Naive thymus-derived CD4-positive, alpha-beta T cell (primary cell): Measurements from ENCODE around the gene SPEG. TPM values are rescaled to one million over a fixed set of nuclear protein-coding genes. Genes with fewer than 3 reads are reported as not detected.

Experiments
- ATAC-seq: fragments of 150-1000 bp; cut with Tn5 transposase; 2 replicates; pipeline ENCODE4 v1.10.0; 2021; ENCODE audit warnings: mild to moderate bottlenecking, moderate library complexity
- CTCF ChIA-PET: fragments of 350-600 bp; sonication (Branson Sonifier 250); formaldehyde crosslinking; loops from one replicate; lab custom pipeline; 2021; ENCODE audit warnings: antibody characterized with exemption; lab: Charles Lee
- POLR2A ChIA-PET: fragments of 350-600 bp; sonication (Branson Sonifier 250); formaldehyde crosslinking; loops from one replicate; lab custom pipeline; 2021; ENCODE audit warnings: antibody characterized with exemption, inconsistent platforms; lab: Charles Lee
- DNase-seq, 9 donors: peaks; one replicate each; pipeline versions ENCODE4 v3.0.0 to v3.0.0-alpha.2; 2020 to 2022; ENCODE audit warnings: mixed read lengths in 1 of 9
- H3K27ac ChIP-seq: one replicate; pipeline ENCODE4 v1.7.0; 2013; ENCODE audit warnings: mild to moderate bottlenecking, low read depth, low read length, moderate library complexity
- H3K27me3 ChIP-seq, 2 donors: one replicate each; pipeline ENCODE4 v1.7.0; 2013; ENCODE audit warnings: low read length in 2 of 2, mild to moderate bottlenecking in 2 of 2, moderate library complexity in 2 of 2; ENCODE audit not compliant: control insufficient read depth in 2 of 2, insufficient read depth in 2 of 2
- H3K36me3 ChIP-seq, 3 experiments: 1 replicate in 2 of 3; 2 replicates in 1 of 3; pipeline ENCODE4 v1.7.0; 2013; ENCODE audit warnings: low read length in 3 of 3, mild to moderate bottlenecking in 3 of 3, moderate library complexity in 1 of 3; ENCODE audit not compliant: insufficient read depth in 3 of 3, control insufficient read depth in 2 of 3
- H3K4me1 ChIP-seq, 2 donors: one replicate each; pipeline ENCODE4 v1.7.0; 2013; ENCODE audit warnings: low read length in 2 of 2, mild to moderate bottlenecking in 2 of 2, moderate library complexity in 1 of 2; ENCODE audit not compliant: control insufficient read depth in 2 of 2, insufficient read depth in 2 of 2
- H3K4me3 ChIP-seq: 2 replicates; pipeline ENCODE4 v1.7.0; 2013; ENCODE audit warnings: mild to moderate bottlenecking, low read length
- H3K9me3 ChIP-seq, 3 experiments: 1 replicate in 2 of 3; 2 replicates in 1 of 3; pipeline ENCODE4 v1.7.0; 2013; ENCODE audit warnings: low read length in 3 of 3; ENCODE audit not compliant: control insufficient read depth in 2 of 3
- H3K27ac Mint-ChIP-seq, 9 donors: one replicate each; pipeline ENCODE4 v1.8.0; 2020 to 2022; ENCODE audit warnings: mixed read lengths in 9 of 9, mild to moderate bottlenecking in 8 of 9, moderate library complexity in 5 of 9, inconsistent platforms in 2 of 9
- H3K27me3 Mint-ChIP-seq, 5 donors: one replicate each; pipeline ENCODE4 v1.8.0; 2021 to 2022; ENCODE audit warnings: mixed read lengths in 5 of 5, mild to moderate bottlenecking in 1 of 5
- H3K36me3 Mint-ChIP-seq, 5 donors: one replicate each; pipeline ENCODE4 v1.8.0; 2020 to 2022; ENCODE audit warnings: mixed read lengths in 5 of 5, mild to moderate bottlenecking in 3 of 5, inconsistent platforms in 1 of 5
- H3K4me1 Mint-ChIP-seq, 7 donors: one replicate each; pipeline ENCODE4 v1.8.0; 2020 to 2022; ENCODE audit warnings: mixed read lengths in 7 of 7, mild to moderate bottlenecking in 3 of 7, inconsistent platforms in 1 of 7
- H3K4me3 Mint-ChIP-seq, 10 donors: one replicate each; pipeline ENCODE4 v1.8.0; 2020 to 2022; ENCODE audit warnings: mild to moderate bottlenecking in 10 of 10, mixed read lengths in 10 of 10, moderate library complexity in 6 of 10, inconsistent platforms in 2 of 10
- H3K9me3 Mint-ChIP-seq, 11 donors: one replicate each; pipeline ENCODE4 v1.8.0; 2020 to 2022; ENCODE audit warnings: mixed read lengths in 11 of 11, mild to moderate bottlenecking in 4 of 11, inconsistent platforms in 1 of 11, moderate library complexity in 1 of 11
- intact Hi-C, 2 donors: fragments of 100-400 bp; cut with micrococcal nuclease; formaldehyde crosslinking; loops; one replicate each; pipeline ENCODE4 v1.15.1; 2023
- polyA plus RNA-seq, 2 donors: library from polyadenylated mRNA; unstranded; fragments of 300-500 nt; fragmentation: Illumina TruSeq; gene quantifications; one replicate each; pipeline ENCODE4 v1.2.3, GENCODE V29; 2021
- total RNA-seq, 6 experiments: library from RNA in 5 of 6; stranded (reverse) in 5 of 6; gene quantifications; 1 replicate in 5 of 6; 2 replicates in 1 of 6; pipeline ENCODE4 v1.2.3 and lab custom pipeline; 2021 to 2026

Gene SPEG
- total and polyA plus RNA-seq, 7 experiments from 2014 or later, result 0.26 to 23.2 (median 11.8) TPM

DNA sequence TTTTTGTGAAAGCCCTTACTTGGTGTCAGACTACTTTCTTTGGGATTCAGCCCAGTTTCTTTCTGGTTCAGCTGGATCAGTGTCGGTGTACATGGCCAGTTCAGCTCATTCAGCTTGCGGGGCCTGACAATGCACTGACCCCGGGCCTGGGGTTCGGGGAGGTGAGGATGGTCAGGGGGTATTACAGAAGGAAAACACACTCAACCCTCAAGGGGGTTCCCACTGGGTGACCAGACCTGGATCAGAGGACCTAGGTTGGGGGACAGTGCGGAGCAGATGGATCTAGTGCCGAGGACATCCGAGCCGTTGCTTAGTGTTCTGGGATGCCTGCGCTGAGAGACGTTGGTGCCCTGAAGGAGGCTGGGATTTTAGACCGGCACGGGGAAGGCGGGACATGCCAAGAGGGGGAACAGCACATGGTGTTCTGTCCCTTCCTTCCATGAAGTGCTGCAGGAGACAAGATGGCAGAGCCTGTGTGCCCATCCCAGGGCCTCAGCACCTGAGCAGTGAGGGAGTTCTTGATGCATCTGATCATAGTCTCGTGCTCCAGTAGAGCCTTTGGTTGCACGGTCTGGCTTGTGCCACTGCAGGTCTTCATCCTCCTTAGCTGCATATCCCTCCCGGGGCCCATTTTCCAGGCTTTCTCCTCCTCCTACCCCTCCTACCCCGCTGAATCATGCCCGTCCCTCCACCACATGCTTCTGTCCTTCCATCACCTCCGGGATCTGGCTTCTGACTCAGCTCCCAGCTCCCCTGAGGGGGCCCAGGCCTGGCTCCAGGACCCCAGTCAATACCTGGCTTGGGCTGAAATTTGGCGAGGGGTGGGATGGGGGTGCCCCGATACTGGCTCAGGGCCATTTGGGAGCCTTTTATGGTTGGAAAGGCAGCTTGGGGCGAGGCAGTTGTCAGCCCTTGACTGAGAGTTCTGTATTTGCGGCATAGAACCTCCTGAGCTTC is 18.0 kb downstream of the SPEG start:
- Histone ChIP-seq H3K27ac (no peak overlapping the region), H3K27me3 (no peaks in the 10 kb centered on the region), H3K4me3 (no peak overlapping the region), H3K4me1 (no peaks in the 10 kb centered on the region), H3K9me3 (no peaks in the 10 kb centered on the region), H3K36me3 (no peaks in the 10 kb centered on the region)
- POLR2A ChIA-PET, result interaction anchor here (0.6 kb wide), 1 partner anchor 11 kb away, joined by 3 read pairs; no protein-coding TSS in a partner anchor
- H3K36me3 Mint-ChIP-seq, result peaks cover 0 to 15% (median 0%) of the 10 kb centered on the region in 5 donors
- DNase-seq (no peak), ATAC-seq (no peak)
- CTCF ChIA-PET, result no interaction called here
- H3K27ac Mint-ChIP-seq, result no peak overlapping the region
- H3K9me3 Mint-ChIP-seq, result no peaks in the 10 kb centered on the region
- H3K27me3 Mint-ChIP-seq, result peaks cover 5 to 26% (median 9%) of the 10 kb centered on the region in 5 donors
- H3K4me1 Mint-ChIP-seq, result peaks cover 0 to 10% (median 4%) of the 10 kb centered on the region in 7 donors
- no peak overlapping the region for H3K4me3 Mint-ChIP-seq
- intact Hi-C loops, result no loop called here

DNA sequence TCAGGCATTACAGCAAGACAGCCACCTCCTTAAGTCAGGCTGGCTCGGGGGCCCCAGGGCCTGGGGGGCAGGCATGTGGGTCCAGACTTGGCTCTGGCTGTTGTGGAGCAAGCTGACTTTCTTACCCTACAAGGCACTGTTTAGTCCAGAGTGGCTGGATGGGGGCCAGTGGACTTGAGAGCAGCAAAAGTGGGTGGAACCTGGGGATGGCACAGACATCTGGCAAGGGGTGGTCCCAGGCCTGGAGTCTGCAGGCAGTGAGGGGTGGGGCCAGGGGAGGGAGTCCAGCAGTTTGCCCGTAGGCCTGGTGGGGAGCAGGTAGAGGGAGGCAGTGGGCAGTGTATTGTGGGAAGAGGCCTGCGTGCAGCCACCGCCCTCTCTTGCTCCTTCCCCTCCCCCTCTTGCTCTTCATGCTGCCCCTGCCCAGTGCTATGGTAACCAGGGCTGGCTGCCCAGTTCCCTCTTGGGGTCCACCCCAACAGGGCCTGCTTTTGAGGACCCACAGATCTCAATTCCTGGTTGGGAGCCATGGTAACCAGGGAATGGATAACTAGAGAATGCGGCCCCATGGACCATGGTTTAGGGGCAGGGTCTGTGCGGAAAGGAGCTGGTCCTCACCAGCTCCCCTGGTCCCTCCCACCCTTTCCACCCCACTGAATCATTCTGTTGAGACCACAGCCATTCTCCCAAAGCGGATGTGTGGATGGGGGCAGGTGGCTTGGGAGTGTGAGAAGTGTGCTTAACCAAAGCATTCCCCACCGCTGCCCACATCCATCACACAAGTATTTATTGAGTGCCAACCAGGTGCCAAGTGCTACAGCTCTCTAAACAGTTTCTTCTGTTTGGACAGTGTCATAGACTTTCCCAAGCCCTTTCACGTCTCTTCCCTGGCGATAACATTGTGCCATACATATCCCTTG is 19.3 kb downstream of the SPEG start:
- intact Hi-C loops, result no loop called here
- peaks cover 0 to 15% (median 0%) of the 10 kb centered on the region in 5 donors for H3K36me3 Mint-ChIP-seq
- H3K4me1 Mint-ChIP-seq, result peaks cover 0 to 10% (median 6%) of the 10 kb centered on the region in 7 donors
- CTCF ChIA-PET, result no interaction called here
- Histone ChIP-seq H3K27me3 (no peaks in the 10 kb centered on the region), H3K4me1 (no peaks in the 10 kb centered on the region), H3K27ac (no peak overlapping the region), H3K4me3 (no peak overlapping the region), H3K36me3 (no peaks in the 10 kb centered on the region), H3K9me3 (no peaks in the 10 kb centered on the region)
- H3K4me3 Mint-ChIP-seq, result no peak overlapping the region
- H3K27me3 Mint-ChIP-seq, result peaks cover 5 to 26% (median 9%) of the 10 kb centered on the region in 5 donors
- no peak for DNase-seq
- no peak overlapping the region for H3K27ac Mint-ChIP-seq
- no peaks in the 10 kb centered on the region for H3K9me3 Mint-ChIP-seq
- no peak for ATAC-seq
- POLR2A ChIA-PET, result interaction anchor here (0.6 kb wide), 1 partner anchor 9 kb away, joined by 3 read pairs; no protein-coding TSS in a partner anchor

DNA sequence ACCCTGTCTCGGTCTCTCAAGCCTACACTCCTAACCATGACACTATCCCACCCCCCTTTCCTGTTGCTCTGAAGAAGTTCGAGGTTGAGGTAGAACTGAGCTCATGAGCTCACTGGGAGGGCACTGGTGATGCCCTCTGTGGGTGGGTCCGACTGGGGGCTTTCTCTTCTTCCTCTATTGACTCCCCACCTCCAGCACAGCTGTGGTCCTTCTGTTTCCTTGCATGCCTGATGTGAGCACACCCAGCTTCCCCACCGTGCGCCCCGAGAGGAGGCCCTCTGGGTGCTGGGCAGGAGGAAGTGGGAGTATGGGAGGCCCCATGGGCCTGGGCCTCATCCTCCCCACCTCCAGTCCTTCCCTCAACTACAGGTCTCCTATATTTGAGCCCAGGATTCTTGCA is 20.9 kb downstream of the SPEG start:
- intact Hi-C loops, result no loop called here
- DNase-seq (no peak), ATAC-seq (no peak)
- H3K27ac Mint-ChIP-seq, result no peak overlapping the region
- H3K27me3 ChIP-seq, result no peaks in the 10 kb centered on the region
- H3K4me1 Mint-ChIP-seq, result peaks cover 0 to 9% (median 4%) of the 10 kb centered on the region in 7 donors
- H3K9me3 Mint-ChIP-seq, result no peaks in the 10 kb centered on the region
- CTCF ChIA-PET, result interaction anchor here (1.4 kb wide), 1 partner anchor 74 kb away, joined by 6 read pairs; no protein-coding TSS in a partner anchor
- H3K4me1 ChIP-seq, result no peaks in the 10 kb centered on the region
- no peaks in the 10 kb centered on the region for H3K36me3 ChIP-seq
- no peak overlapping the region for H3K4me3 ChIP-seq
- POLR2A ChIA-PET, result no interaction called here
- H3K9me3 ChIP-seq, result no peaks in the 10 kb centered on the region
- no peak overlapping the region for H3K27ac ChIP-seq
- peaks cover 0 to 7% (median 0%) of the 10 kb centered on the region in 5 donors for H3K36me3 Mint-ChIP-seq
- no peak overlapping the region for H3K4me3 Mint-ChIP-seq
- H3K27me3 Mint-ChIP-seq, result peaks cover 0 to 12% (median 0%) of the 10 kb centered on the region in 5 donors

DNA sequence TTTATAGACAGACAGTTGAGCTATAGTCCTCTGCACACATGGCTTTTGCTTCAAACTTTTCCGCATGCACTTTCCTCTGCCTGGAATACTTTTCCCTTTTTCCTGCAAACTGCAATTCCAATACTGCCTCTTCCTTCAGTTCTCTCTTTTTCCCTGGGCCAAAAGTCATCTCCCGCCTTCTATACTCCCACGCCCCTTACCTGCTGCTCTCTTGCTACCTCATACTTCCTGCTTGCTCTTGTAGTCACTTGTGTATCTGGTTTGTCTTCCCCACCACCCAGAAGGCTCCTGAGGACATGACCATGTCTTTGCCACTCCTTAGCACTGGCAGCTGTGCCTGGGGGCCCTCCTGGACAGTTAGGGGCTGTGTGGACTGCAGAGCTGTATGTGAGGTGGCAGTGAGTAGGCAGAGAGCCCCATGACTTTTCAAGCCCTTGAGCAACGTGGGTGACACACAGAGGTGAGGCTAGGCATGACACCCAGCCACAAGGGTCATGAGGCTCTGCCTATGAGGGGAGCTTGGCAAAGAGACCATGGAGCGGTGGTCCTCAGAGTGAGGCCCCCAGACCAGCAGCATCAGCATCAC is 23.2 kb downstream of the SPEG start:
- Histone ChIP-seq H3K27me3 (no peaks in the 10 kb centered on the region), H3K36me3 (peaks cover 0 to 7% (median 0%) of the 10 kb centered on the region in 3 experiments), H3K27ac (no peak overlapping the region), H3K4me1 (no peaks in the 10 kb centered on the region), H3K9me3 (no peaks in the 10 kb centered on the region), H3K4me3 (no peak overlapping the region)
- peaks cover 0 to 4% (median 0%) of the 10 kb centered on the region in 5 donors for H3K27me3 Mint-ChIP-seq
- DNase-seq (no peak), ATAC-seq (peak; percentile 30)
- H3K36me3 Mint-ChIP-seq, result peaks cover 0 to 4% (median 0%) of the 10 kb centered on the region in 5 donors
- ChIA-PET POLR2A (interaction anchor here (0.6 kb wide), 1 partner anchor 70 kb away, joined by 3 read pairs; the partner anchor contains the start of gene DNPEP), CTCF (interaction anchor here (0.6 to 2.5 kb wide), 6 partner anchors 16 to 135 kb away, joined by 3 to 10 read pairs (median 4); no protein-coding TSS in a partner anchor)
- H3K27ac Mint-ChIP-seq, result peak overlapping the region in 1 of 9 donors; percentile 25
- intact Hi-C loops, result no loop called here
- H3K9me3 Mint-ChIP-seq, result no peaks in the 10 kb centered on the region
- no peak overlapping the region for H3K4me3 Mint-ChIP-seq
- H3K4me1 Mint-ChIP-seq, result peaks cover 0 to 9% (median 3%) of the 10 kb centered on the region in 7 donors

DNA sequence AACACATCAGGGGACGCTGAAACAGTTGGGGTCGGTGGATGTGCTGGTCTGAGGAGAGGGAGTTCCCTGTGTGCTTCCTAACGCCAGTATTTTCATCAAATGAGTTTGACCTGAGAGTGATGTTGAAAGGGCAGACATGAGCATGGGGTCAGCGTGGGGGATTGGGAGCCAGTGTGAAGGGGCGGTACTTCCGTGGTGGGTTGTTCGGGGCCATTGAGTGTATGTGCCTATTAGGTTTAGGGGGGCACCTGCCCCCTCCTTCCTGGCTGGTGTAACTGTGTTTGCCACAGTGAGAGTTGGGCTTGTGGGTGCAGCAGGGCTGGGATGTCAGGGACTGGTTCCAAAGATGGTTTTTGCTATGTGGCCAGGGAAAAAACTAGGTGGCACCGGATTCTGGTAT is 24.4 kb downstream of the SPEG start:
- H3K36me3 ChIP-seq, result peaks cover 0 to 7% (median 0%) of the 10 kb centered on the region in 3 experiments
- H3K4me3 Mint-ChIP-seq, result no peak overlapping the region
- no peaks in the 10 kb centered on the region for H3K9me3 ChIP-seq
- CTCF ChIA-PET, result interaction anchor here (2.5 kb wide), 1 partner anchor 70 kb away, joined by 10 read pairs; no protein-coding TSS in a partner anchor
- POLR2A ChIA-PET, result no interaction called here
- peak overlapping the region in 1 of 9 donors; percentile 36 for H3K27ac Mint-ChIP-seq
- H3K4me1 Mint-ChIP-seq, result peaks cover 0 to 9% (median 2%) of the 10 kb centered on the region in 7 donors
- H3K9me3 Mint-ChIP-seq, result no peaks in the 10 kb centered on the region
- no peaks in the 10 kb centered on the region for H3K27me3 Mint-ChIP-seq
- ATAC-seq, result no peak
- intact Hi-C loops, result loop anchor here (1.0 kb wide), 2 partner anchors 56 to 71 kb away; no protein-coding TSS in a partner anchor
- no peak for DNase-seq
- H3K27me3 ChIP-seq, result no peaks in the 10 kb centered on the region
- H3K36me3 Mint-ChIP-seq, result peaks cover 0 to 4% (median 0%) of the 10 kb centered on the region in 5 donors
- no peaks in the 10 kb centered on the region for H3K4me1 ChIP-seq
- H3K27ac ChIP-seq, result no peak overlapping the region
- H3K4me3 ChIP-seq, result no peak overlapping the region
